ENCODE results near the gene PTX3. TPM values are rescaled to one million over a fixed set of nuclear protein-coding genes. Genes with fewer than 3 reads are reported as not detected.

Gene PTX3
- 5.4 and 7.1 TPM in 2 replicates for total RNA-seq (2014; rRNA removed; shearing (Covaris generic))

DNA sequence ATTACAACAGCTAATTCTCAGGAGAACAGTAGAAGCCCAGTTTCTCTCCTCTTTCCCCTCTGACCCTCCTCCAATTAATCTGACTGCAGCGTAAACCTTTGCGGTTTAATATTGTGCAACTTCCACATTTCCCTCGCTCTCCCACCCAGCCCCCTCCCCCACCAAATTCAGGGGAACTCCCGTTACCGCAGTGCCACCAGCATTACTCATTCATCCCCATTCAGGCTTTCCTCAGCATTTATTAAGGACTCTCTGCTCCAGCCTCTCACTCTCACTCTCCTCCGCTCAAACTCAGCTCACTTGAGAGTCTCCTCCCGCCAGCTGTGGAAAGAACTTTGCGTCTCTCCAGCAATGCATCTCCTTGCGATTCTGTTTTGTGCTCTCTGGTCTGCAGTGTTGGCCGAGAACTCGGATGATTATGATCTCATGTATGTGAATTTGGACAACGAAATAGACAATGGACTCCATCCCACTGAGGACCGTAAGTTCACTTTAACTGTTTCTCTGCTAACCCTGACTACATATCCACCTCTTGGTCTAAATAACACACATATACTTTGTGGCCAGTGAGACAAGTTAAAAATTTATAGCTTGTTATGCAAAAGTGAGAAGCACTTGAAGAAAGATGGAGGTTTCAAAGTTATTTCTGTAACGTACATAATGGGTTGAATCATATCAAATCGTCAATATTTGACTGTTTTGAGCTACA, at the start of gene PTX3:
Gene PTX3, plus strand, starts transcription at position 268 of the 709 bp plus-strand sequence. Its CDS starts 84 bp downstream, at position 352.
- peak; percentile 61 for DNase-seq (ENCODE audit: low spot score)
- in situ Hi-C loops (cut with HindIII; ENCODE audit: low sequenced_read_pairs): no loop called here

DNA sequence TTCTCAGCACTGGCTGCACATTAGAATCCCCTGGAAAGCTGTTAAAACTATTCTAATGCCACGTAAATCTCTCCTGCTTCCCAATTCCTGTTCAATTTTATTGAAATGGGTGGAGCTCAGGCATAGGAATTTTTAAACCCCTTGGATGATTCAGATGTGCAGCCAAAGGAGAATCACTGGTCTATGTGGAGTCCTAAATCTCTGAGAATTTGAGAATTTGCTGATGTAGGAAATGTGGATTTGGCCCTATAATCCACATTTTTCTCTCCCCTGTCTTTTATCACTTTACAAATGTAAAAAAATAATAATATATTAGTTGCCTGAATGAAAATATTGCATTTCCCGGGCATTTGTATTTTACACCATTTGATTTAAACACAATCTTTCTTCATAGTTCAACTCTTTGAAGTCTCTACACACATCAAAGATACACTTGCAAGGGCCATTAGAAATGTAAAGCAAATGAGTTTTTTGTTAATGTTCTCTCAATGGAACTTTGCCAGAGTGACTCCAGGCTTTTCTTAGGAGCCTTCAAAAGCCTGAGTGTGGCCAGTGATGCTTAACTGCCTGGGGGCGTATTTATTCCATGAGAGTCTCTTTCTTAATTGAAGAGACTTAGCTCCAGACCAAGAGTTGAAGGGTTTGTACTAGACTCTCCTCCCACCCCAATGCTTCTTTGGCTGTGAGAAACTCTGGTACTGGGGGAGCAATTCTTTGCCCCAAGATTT, 48.8 kb upstream of the PTX3 start:
- in situ Hi-C loops (cut with HindIII; ENCODE audit: low sequenced_read_pairs): no loop called here

DNA sequence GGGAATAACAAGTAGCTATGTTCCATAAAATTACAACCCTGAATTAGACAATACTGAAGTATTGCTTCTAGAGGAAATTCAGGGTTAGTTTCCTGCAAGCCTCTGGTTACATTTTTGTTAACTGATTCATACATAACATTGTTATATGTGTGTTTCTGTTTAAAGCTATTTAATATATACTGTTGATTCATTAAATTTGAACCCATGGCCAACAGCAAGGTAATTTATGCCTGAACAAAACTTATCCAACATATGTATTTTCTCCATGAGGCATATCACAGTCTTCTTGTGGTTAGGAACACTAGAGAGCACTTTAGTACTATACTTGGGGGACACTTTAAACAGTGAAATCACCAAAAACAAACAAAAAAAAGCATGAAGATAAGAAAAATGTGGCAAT, 47.7 kb upstream of the PTX3 start:
- in situ Hi-C loops (cut with HindIII; ENCODE audit: low sequenced_read_pairs): no loop called here
- DNase-seq (ENCODE audit: low spot score): no peak

More for the DNA sequence above, 48.8 kb upstream of the PTX3 start:
- DNase-seq (ENCODE audit: low spot score): no peak

DNA sequence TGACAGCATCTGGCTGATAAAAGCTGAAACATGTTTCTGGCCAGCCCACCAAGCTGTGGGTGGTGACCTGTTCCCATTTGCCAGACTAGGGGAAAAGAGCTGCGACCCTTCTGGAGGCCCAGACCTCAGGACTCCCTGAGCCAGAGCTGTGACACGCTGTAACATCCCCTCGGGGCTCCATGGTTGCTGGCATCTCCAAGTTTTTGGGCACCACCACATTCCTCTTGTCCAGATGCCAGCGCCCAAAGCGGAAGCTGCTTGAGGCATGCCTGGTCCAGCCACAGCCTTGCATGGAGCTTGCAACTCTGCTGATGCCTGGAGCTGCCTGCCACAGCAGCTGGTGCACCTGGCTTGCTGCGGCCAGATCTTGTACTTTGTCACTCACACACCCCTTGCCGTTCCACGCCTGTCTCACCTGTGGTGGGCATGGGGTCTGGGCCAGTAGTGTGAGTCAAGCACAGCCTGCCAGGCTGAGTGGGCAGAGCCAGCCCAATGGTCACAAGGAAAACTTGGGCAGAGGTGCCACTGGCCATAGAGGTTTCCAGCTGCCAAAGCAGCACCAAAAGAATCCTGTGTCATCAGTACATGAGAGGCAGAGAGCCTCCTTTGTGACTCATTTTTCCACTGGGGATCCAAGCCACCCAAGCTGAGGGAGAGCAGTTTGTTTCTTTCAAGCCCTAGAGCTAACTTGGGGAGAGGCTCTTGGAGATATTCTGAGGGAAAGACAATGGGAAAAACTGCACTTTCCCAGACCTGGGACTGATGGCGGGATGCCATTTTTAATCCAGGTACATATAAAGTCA, 45.7 kb upstream of the PTX3 start:
- DNase-seq (ENCODE audit: low spot score): no peak
- in situ Hi-C loops (cut with HindIII; ENCODE audit: low sequenced_read_pairs): no loop called here

DNA sequence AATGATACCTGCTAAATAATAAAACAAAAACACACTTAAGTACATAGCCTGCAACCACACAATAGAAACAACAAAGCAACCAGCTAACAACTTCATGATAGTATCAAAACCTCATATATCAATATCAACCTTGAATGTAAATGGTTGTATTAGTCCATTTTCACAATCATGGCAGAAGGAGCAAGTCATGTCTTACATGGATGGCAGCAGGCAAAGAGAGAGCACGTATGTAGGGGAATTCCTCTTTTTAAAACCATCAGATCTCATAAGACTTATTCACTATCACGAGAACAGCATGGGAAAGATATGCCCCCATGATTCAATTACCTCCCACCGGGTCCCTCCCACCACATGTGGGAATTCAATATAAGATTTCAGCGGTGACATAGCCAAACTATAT, 44.5 kb upstream of the PTX3 start:
- DNase-seq (ENCODE audit: low spot score): no peak
- in situ Hi-C loops (cut with HindIII; ENCODE audit: low sequenced_read_pairs): no loop called here

DNA sequence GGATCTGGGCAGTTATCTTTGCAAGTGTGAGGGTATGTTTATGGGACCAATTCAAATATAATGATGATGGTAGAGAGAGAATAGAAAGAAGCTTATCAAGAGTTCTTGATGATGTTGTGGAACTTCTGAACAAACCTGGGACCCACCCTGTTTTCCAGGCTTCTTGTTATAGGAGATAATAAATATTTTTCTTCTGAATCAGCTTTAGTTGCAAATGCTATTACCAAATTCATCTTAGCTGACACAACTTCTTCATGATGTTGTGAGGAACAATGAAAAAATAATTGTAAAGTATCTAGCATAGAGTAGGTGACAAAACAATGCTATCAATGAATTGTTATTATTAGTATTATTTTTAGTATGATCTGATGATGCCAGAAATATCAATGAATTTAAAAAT, 43.5 kb upstream of the PTX3 start:
- in situ Hi-C loops (cut with HindIII; ENCODE audit: low sequenced_read_pairs): no loop called here
- no peak for DNase-seq (ENCODE audit: low spot score)

DNA sequence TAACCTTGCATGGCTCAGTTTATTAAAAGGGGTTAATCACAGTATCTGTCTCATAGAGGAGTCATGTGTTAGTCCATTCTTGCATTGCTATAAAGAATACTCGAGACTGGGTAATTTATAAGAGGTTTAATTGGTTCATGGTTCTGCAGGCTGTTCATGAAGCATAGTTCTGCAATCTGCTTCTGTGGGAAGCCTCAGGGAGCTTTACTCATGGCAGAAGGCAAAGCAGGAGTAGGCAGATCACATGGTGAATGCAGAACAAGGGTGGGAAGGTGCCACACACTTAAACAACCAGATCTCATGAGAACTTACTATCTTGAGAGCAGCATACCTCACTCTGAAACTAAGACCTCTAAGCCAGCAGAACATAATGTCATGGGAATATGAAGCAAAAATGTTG, 42.2 kb upstream of the PTX3 start:
- in situ Hi-C loops (cut with HindIII; ENCODE audit: low sequenced_read_pairs): no loop called here
- no peak for DNase-seq (ENCODE audit: low spot score)

DNA sequence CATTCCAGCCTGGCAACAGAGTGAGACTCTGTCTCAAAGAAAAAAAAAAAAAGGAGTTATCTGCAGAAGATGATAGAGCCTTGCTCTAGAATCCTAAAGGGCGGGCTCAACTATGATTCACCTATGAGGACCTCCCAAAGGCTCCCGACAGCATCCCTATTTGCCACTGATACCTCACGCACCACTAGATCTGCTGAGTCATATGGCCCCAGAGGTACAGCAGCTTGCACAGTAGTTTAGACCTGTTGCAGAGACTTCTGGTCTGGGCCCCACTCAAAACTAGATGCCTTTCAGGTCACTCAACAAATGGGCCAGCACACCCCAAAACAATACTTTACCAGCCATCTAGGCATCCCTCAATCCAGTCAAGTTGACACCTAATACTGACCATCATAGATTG, 38.1 kb upstream of the PTX3 start:
- DNase-seq (ENCODE audit: low spot score): no peak
- in situ Hi-C loops (cut with HindIII; ENCODE audit: low sequenced_read_pairs): no loop called here

DNA sequence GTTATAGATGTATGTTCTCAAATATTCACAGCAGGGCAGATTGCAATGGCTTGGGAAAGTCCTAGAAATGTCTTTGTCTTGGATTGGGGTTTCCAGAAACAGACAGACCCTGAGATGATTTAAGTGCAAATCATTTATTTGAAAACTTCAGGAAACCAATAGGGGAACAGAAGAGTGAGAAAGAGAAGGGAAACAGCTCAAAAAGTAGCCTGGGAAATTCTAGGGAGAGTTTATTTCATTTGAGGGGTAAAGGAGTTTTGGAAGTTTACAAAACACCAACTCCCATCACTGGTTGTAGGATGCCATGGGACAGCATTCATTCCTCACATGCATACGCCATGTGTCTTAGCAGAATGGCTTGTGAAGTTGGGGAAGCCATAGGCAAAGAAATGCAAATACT, 32.3 kb upstream of the PTX3 start:
- in situ Hi-C loops (cut with HindIII; ENCODE audit: low sequenced_read_pairs): no loop called here
- DNase-seq (ENCODE audit: low spot score): no peak

DNA sequence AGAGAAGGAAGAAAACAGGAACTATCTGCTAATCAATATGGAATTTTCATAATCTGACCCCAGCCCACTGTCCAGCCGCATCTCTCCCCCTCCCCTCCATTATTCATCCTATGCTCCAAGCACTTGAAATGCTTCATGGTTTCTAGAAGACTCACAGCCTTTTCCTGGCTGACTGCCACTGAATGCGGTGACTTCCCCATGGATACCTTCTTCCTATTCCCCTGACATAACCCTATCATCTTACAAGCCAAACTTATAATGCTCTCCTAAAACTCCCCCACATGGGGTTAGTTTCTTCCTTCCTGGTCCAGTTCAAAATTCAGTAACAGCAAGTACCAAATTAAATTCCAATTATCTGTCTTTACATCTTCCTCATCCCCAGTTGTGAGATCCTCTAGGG, 31.2 kb upstream of the PTX3 start:
- no peak for DNase-seq (ENCODE audit: low spot score)
- in situ Hi-C loops (cut with HindIII; ENCODE audit: low sequenced_read_pairs): no loop called here

DNA sequence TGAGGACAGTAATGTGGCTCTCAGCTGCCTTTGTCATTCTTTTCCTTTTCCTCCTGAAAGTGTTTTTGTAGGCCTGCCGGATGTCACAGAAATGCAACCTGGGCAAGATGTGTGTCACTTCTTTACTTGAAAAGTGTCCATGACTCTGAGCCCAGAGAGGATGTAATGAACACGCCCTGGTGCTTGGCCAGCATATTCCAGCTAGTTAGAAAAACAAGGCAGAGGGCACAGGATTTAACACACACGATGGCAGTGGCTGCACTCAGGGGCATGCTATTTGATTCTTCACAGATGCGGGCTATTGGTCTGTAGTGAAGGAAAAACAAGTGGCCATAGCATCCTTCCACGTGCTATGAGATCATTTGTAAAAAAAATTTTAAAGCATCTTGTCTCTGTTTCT, 30.3 kb upstream of the PTX3 start:
- in situ Hi-C loops (cut with HindIII; ENCODE audit: low sequenced_read_pairs): no loop called here
- DNase-seq (ENCODE audit: low spot score): peak; percentile 13

DNA sequence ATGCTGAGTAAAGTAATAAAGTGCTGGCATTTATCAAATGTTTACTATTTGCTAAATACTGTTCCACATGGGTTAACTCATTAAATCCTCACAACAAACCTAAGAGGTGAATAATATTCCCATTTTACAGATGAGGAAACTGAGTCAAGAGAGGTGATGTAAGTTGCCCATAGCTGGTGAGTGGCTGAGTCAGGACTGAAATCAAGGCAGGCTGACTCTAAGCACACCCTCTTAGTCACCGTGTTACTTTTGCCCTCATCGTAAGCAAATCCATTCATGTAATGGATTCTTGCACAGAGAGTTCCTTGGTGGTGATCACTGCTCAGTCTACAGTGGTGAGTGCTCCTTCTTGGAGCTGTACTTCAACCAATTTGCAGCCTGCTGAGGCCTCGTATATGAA, 28.9 kb upstream of the PTX3 start:
- no peak for DNase-seq (ENCODE audit: low spot score)
- in situ Hi-C loops (cut with HindIII; ENCODE audit: low sequenced_read_pairs): no loop called here

DNA sequence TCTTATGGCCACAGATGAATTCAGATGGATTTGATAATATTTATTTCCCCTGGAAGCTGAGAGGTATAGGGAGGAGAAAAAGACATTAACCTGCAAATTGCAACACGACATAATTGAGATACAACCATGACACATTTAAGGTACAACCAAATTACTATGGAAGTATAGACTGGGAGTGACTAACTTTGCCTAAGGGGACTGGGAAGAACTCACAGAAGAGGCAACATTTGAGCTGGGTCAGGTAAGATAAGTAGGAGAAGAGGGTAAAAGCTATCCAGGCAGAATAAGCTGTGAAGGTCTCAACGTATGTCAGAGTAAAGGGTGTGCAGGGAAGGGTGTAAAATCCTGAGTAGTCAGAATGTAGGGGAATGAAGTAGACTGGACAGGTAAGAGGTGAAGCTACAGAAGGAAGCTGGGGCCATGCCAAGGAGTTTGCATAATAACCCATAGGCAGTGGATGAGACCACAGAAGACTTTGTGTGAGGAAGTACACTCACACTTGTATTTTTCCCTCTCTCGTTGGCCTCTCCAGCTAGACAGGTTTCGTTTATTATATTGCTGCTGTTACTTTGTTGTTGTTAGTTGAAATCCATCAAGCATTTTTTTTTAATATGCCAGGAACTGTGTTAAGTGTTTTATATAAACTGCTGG, 28.0 kb upstream of the PTX3 start:
- no peak for DNase-seq (ENCODE audit: low spot score)
- in situ Hi-C loops (cut with HindIII; ENCODE audit: low sequenced_read_pairs): no loop called here

DNA sequence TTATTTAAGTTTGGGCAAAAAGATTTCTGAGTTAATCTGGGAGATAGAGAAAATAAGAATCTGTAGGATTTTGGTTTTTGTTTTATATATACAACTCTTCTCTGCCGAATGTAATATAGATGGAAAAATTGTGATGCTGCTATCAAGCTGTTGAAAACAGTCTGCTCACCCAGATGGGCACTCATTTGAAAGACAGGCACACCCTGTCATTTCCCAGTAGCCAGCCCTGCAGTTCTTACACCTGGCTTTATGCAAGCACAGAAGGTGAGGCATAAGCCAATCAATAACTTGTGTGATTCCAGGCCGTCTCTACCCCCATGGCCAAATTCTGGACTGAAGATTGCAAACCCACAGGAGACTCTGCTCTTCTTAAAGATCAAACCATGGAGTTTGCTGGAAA, 27.1 kb upstream of the PTX3 start:
- in situ Hi-C loops (cut with HindIII; ENCODE audit: low sequenced_read_pairs): no loop called here
- DNase-seq (ENCODE audit: low spot score): peak; percentile 52

DNA sequence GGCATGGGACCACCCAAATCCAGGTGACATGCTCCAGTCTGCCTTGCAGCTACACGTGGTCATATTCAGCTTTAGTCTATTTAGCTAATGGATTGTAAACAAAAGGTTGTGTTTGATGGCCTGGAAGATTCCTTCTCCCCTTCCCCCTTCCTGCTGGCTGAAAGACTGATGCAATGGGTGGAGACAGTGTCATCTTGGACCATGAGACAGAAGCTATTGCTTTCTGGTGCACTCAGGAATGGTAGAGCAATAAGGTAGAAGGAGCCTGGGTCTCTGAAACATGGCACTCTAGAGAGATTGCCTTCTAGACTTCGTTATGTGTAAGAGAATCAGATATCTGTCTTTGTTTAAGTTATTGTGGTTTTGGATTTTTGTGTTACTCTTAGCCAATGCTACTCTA, 25.7 kb upstream of the PTX3 start:
- no peak for DNase-seq (ENCODE audit: low spot score)
- in situ Hi-C loops (cut with HindIII; ENCODE audit: low sequenced_read_pairs): no loop called here

DNA sequence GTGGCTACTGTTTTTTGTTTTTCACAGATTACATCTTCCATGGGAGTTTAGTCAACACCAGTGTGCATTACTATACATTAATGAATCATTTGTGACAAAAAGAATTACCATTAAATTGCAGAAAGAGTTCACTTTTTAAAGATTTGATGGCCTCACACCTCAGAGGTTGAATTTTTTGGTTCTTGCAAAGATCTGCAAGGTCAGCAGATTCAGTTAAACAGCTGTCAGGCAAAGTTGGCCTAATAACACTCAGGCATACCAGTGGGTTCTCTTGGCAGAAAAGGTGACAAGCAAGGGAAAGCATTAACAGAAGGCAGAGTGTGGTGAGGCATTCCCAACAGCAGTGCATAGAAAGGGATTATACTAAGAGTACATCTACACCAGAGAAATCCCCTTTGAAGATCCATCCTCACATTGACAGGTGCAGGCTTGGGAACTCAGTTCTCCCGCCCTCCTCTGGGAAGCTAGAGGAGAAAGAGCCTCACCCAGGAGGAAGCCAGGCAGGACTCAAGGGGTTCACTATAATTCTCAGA, 24.3 kb upstream of the PTX3 start:
- DNase-seq (ENCODE audit: low spot score): no peak
- in situ Hi-C loops (cut with HindIII; ENCODE audit: low sequenced_read_pairs): no loop called here

DNA sequence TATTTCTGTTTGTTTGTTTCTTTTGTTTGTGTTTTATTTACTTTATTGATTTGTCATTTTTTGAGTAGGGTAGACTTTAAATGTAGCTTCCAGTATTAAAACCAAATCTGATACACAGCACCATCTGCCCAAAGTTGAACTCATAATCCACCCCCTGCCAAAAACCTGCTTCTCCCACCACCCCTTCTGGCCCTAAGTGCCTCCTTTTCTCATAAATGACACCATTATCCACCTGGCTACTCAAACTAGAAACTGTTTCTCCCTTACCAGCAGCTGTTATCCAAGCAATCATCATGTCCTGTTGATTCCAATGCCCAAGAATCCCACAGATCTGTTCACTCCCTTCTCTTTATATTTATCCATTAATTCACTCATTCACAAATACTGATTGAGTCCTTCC, 21.8 kb upstream of the PTX3 start:
- no peak for DNase-seq (ENCODE audit: low spot score)
- in situ Hi-C loops (cut with HindIII; ENCODE audit: low sequenced_read_pairs): no loop called here

DNA sequence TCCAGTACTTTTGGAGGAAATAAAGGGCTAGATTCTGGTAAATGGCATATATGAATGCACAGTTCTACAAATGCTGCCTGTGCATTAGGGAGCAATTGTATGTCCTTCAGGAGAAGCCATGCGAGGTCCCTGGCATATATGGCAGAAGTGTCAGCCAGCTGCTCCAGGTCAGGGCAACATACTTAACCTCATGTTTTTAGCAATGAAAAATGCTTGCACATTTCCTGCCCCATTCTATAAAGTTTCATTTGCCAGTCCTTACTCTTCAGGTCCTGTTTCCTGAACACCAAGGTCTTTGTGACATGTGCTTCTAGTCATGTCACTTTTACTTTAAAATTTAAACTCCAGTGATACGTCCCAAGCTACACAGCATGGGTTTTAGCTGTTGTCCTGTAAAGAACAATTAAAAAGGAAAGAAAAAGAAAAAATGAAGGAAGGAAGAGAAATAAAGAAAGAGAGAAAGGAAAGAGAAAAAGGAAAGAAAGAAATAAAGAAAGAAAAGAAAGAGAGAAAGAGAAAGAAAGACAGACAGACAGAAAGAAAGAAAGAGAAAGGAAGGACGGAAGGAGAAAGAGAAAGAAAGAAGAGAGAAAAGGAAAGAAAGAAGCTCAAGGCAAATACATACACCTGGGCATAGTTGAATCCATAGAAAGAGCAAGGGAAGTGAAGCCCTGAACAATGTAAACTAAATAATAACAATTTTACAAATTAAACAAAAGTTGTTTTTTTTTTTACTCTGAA, 20.1 kb upstream of the PTX3 start:
- no peak for DNase-seq (ENCODE audit: low spot score)
- in situ Hi-C loops (cut with HindIII; ENCODE audit: low sequenced_read_pairs): no loop called here

DNA sequence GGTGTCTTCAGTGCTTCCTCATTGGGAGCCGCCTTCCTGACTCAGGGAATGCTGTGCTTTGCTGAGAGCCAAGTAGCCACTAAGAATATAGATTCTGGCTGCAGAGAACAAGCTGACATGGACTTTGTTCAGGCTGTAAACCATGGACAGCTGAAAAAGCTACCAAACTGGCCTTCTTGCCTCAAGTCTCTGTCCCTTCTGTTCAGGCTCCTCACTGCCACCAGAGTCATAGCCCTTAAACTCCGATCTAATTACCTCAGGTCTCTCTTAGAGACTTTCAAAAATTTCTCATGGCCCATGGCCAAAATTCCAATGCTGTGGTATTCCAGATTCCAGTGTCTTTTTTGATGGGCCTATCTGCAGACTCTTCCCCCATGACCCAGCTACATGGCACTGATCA, 19.4 kb upstream of the PTX3 start:
- in situ Hi-C loops (cut with HindIII; ENCODE audit: low sequenced_read_pairs): no loop called here
- no peak for DNase-seq (ENCODE audit: low spot score)

Data from G401 (cell line).